Mesenteric fat pad (tissue), 1 donor: Measurements from ENCODE around the gene DNAJB6. TPM values are rescaled to one million over a fixed set of nuclear protein-coding genes. Genes with fewer than 3 reads are reported as not detected.

Experiments used
- DNase-seq: peaks from one replicate; pipeline ENCODE4 v3.0.0-alpha.2; 2020; ENCODE audit warnings: low spot score
- total RNA-seq: library from RNA; stranded (reverse); fragmentation: NEBNext Ultra II Directional; extraction: Animal tissue kit (Norgen Biotek cat#: 25700); gene quantifications from one replicate; pipeline ENCODE4 v1.2.1, GENCODE V29; 2021
- donor health status: DM: yes; HTN: yes; CAD: no.

DNAJB6 gene
- total RNA-seq, 1 donor from 2014 or later = 110 TPM

- no peak for DNase-seq
Observed at GRCh38 chr7:157425137-157425731, 88.4 kb downstream of the DNAJB6 start.

GRCh38 chr7:157425761-157426160 is 89.0 kb downstream of the DNAJB6 start:
- DNase-seq = no peak

- DNase-seq = no peak
Observed at GRCh38 chr7:157426463-157427301, 89.9 kb downstream of the DNAJB6 start.

GRCh38 chr7:157427811-157428553 is 91.2 kb downstream of the DNAJB6 start:
- DNase-seq = no peak

GRCh38 chr7:157428554-157428945 is 91.7 kb downstream of the DNAJB6 start:
- DNase-seq = no peak

GRCh38 chr7:157429001-157429679 is 92.3 kb downstream of the DNAJB6 start:
- no peak for DNase-seq

- DNase-seq = no peak
Observed at GRCh38 chr7:157429680-157430224, 92.9 kb downstream of the DNAJB6 start.

GRCh38 chr7:157430721-157431120 is 93.9 kb downstream of the DNAJB6 start:
- DNase-seq = no peak

GRCh38 chr7:157431173-157431950 is 94.6 kb downstream of the DNAJB6 start:
- DNase-seq = no peak

- DNase-seq = peak; percentile 72
Observed at GRCh38 chr7:157431951-157432540, 95.2 kb downstream of the DNAJB6 start.

GRCh38 chr7:157432541-157432956 is 95.7 kb downstream of the DNAJB6 start:
- peak; percentile 78 for DNase-seq

- DNase-seq = peak; percentile 55
Observed at GRCh38 chr7:157432957-157433576, 96.3 kb downstream of the DNAJB6 start.

GRCh38 chr7:157433628-157434027 is 96.8 kb downstream of the DNAJB6 start:
- DNase-seq = no peak

GRCh38 chr7:157434231-157434630 is 97.4 kb downstream of the DNAJB6 start:
- peak; percentile 39 for DNase-seq

- DNase-seq = peak; percentile 35
Observed at GRCh38 chr7:157434701-157435100, 97.9 kb downstream of the DNAJB6 start.

GRCh38 chr7:157436076-157436475 is 99.3 kb downstream of the DNAJB6 start:
- peak; percentile 8 for DNase-seq

- peak; percentile 26 for DNase-seq
Observed at GRCh38 chr7:157436763-157437480, 100.1 kb downstream of the DNAJB6 start.

GRCh38 chr7:157437519-157438061 is 100.8 kb downstream of the DNAJB6 start:
- peak; percentile 41 for DNase-seq
